Breast epithelium (tissue), 3 donors: Measurements from ENCODE around the gene SLC51A.

Source experiments
- POLR2A ChIP-seq: fragments of 450-650 bp; IDR thresholded peaks from one replicate; pipeline ENCODE4 v1.6.1; 2016; ENCODE audit warnings: antibody characterized with exemption, mild to moderate bottlenecking, moderate library complexity
- TF ChIP-seq, protein P1 (sequence below), 3 donors: fragments of 450-650 bp; IDR thresholded peaks; one replicate each; pipeline ENCODE4 v1.5.1; 2016 to 2017; ENCODE audit warnings: antibody characterized with exemption in 3 of 3, mild to moderate bottlenecking in 3 of 3, moderate library complexity in 3 of 3

DNA sequence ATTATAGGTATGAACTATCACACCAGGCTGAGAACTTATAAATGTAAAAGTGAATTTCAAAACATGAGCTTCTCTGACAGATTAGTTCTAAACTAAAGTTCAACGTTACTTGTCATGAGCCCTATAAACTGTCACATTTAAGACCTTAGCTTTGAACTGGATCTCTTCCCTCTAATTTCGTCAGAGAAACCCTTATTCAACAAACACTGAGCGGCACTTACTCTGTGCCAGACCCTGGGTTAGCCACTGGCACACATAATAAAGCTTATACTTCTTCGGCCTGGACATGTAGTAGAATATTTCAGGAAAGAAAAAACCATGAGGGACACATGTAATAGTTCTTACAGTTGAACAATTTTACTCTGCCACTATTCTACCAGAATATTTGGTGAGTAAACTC lies 65.6 kb downstream of the SLC51A start:
- TF ChIP-seq, protein P1, sequence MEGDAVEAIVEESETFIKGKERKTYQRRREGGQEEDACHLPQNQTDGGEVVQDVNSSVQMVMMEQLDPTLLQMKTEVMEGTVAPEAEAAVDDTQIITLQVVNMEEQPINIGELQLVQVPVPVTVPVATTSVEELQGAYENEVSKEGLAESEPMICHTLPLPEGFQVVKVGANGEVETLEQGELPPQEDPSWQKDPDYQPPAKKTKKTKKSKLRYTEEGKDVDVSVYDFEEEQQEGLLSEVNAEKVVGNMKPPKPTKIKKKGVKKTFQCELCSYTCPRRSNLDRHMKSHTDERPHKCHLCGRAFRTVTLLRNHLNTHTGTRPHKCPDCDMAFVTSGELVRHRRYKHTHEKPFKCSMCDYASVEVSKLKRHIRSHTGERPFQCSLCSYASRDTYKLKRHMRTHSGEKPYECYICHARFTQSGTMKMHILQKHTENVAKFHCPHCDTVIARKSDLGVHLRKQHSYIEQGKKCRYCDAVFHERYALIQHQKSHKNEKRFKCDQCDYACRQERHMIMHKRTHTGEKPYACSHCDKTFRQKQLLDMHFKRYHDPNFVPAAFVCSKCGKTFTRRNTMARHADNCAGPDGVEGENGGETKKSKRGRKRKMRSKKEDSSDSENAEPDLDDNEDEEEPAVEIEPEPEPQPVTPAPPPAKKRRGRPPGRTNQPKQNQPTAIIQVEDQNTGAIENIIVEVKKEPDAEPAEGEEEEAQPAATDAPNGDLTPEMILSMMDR (IDR thresholded peaks at IDR 0.05), result no peak
- no peak for TF ChIP-seq POLR2A
